CD14-positive monocyte (primary cell): ENCODE data around the gene RAB6B. TPM values are rescaled to one million over a fixed set of nuclear protein-coding genes. Genes with fewer than 3 reads are reported as not detected.

ENCODE experiments used
- DNase-seq, 3 donors: peaks; one replicate each; pipeline ENCODE4 v3.0.0-alpha.2; 2011 to 2022
- H2AFZ ChIP-seq: 2 replicates; pipeline ENCODE4 v1.6.0; 2012; ENCODE audit warnings: mild to moderate bottlenecking, low read depth, low read length, inconsistent platforms; ENCODE audit not compliant: insufficient read depth, poor library complexity, severe bottlenecking
- H3K27ac ChIP-seq, 2 donors: 1 replicate in 1 of 2; 2 replicates in 1 of 2; pipeline ENCODE4 v1.5.1; 2012 to 2013; ENCODE audit warnings: low read length in 2 of 2, control low read depth in 1 of 2, inconsistent platforms in 1 of 2, low read depth in 1 of 2, mild to moderate bottlenecking in 1 of 2
- H3K27me3 ChIP-seq, 2 donors: one replicate each; pipeline versions ENCODE4 v1.6.0 to v1.6.1; 2011 to 2013; ENCODE audit warnings: low read length in 2 of 2; ENCODE audit not compliant: control insufficient read depth in 2 of 2, insufficient read depth in 2 of 2
- H3K36me3 ChIP-seq, 2 donors: replicated peaks in 1 of 2; 1 replicate in 1 of 2; 2 replicates in 1 of 2; pipeline versions ENCODE4 v1.5.1 to v1.6.1; 2012 to 2013; ENCODE audit warnings: low read length in 2 of 2, control low read depth in 1 of 2, inconsistent platforms in 1 of 2, mild to moderate bottlenecking in 1 of 2; ENCODE audit not compliant: insufficient read depth in 2 of 2, control insufficient read depth in 1 of 2
- H3K4me1 ChIP-seq, 2 donors: 1 replicate in 1 of 2; 2 replicates in 1 of 2; pipeline versions ENCODE4 v1.5.1 to v1.6.1; 2012 to 2013; ENCODE audit warnings: low read length in 2 of 2, control low read depth in 1 of 2, inconsistent platforms in 1 of 2, mild to moderate bottlenecking in 1 of 2, moderate library complexity in 1 of 2; ENCODE audit not compliant: insufficient read depth in 2 of 2, control insufficient read depth in 1 of 2
- H3K4me2 ChIP-seq: replicated peaks from 2 replicates; pipeline ENCODE3; 2012; ENCODE audit warnings: low read length, moderate library complexity, mild to moderate bottlenecking; ENCODE audit not compliant: poor library complexity, severe bottlenecking; ENCODE audit errors: extremely low read depth
- H3K4me3 ChIP-seq, 3 experiments: fragments of 200-600 bp in 1 of 3; sonication (generic) in 1 of 3; replicated peaks in 1 of 3; 1 replicate in 2 of 3; 2 replicates in 1 of 3; pipeline ENCODE4 v1.5.1; 2011 to 2013; ENCODE audit warnings: low read length in 3 of 3, mild to moderate bottlenecking in 3 of 3, control low read depth in 2 of 3, low read depth in 2 of 3, inconsistent platforms in 1 of 3, moderate library complexity in 1 of 3
- H3K79me2 ChIP-seq: 2 replicates; pipeline ENCODE4 v1.6.0; 2012; ENCODE audit warnings: mild to moderate bottlenecking, control low read depth, inconsistent platforms, low read length, moderate library complexity; ENCODE audit not compliant: insufficient read depth
- H3K9ac ChIP-seq: 2 replicates; pipeline ENCODE4 v1.6.0; 2017; ENCODE audit warnings: low read length, mild to moderate bottlenecking; ENCODE audit not compliant: insufficient read depth, poor library complexity, severe bottlenecking
- H3K9me3 ChIP-seq, 2 donors: replicated peaks in 1 of 2; 1 replicate in 1 of 2; 2 replicates in 1 of 2; pipeline versions ENCODE4 v1.5.1 to v1.6.1; 2012 to 2013; ENCODE audit warnings: low read length in 2 of 2, control low read depth in 1 of 2; ENCODE audit not compliant: control insufficient read depth in 1 of 2, insufficient read depth in 1 of 2
- H4K20me1 ChIP-seq: 2 replicates; pipeline ENCODE4 v1.6.0; 2012; ENCODE audit warnings: mild to moderate bottlenecking, low read length, control low read depth, moderate library complexity; ENCODE audit not compliant: insufficient read depth
- H3K27ac Mint-ChIP-seq, 7 donors: one replicate each; pipeline ENCODE4 v1.8.0; 2020; ENCODE audit warnings: mild to moderate bottlenecking in 7 of 7, mixed read lengths in 7 of 7, moderate library complexity in 6 of 7, inconsistent platforms in 2 of 7
- H3K27me3 Mint-ChIP-seq, 3 donors: one replicate each; pipeline ENCODE4 v1.8.0; 2021 to 2022; ENCODE audit warnings: low read depth in 3 of 3, mild to moderate bottlenecking in 3 of 3, mixed read lengths in 3 of 3, moderate library complexity in 3 of 3, inconsistent platforms in 1 of 3
- H3K36me3 Mint-ChIP-seq, 2 donors: one replicate each; pipeline ENCODE4 v1.8.0; 2020; ENCODE audit warnings: mixed read lengths in 2 of 2, inconsistent platforms in 1 of 2, mild to moderate bottlenecking in 1 of 2
- H3K4me1 Mint-ChIP-seq: one replicate; pipeline ENCODE4 v1.8.0; 2020; ENCODE audit warnings: mild to moderate bottlenecking, mixed read lengths
- H3K4me3 Mint-ChIP-seq, 2 donors: one replicate each; pipeline ENCODE4 v1.8.0; 2020; ENCODE audit warnings: mild to moderate bottlenecking in 2 of 2, mixed read lengths in 2 of 2, moderate library complexity in 1 of 2
- H3K9me3 Mint-ChIP-seq, 7 donors: one replicate each; pipeline ENCODE4 v1.8.0; 2020 to 2022; ENCODE audit warnings: mixed read lengths in 7 of 7, mild to moderate bottlenecking in 6 of 7, moderate library complexity in 6 of 7, inconsistent platforms in 2 of 7
- CTCF ChIP-seq: fragments of 200-600 bp; IDR thresholded peaks from one replicate; pipeline ENCODE4 v1.8.0; 2022; ENCODE audit warnings: antibody characterized with exemption, mild to moderate bottlenecking
- WGBS: methylation state at CpG from one replicate; pipeline ENCODE4 v1.1.5; 2013; ENCODE audit warnings: missing lambda C conversion rate; ENCODE audit not compliant: insufficient coverage; 5-methylcytosine and 5-hydroxymethylcytosine counted together
- intact Hi-C, 2 donors: fragments of 100-400 bp; cut with micrococcal nuclease; formaldehyde crosslinking; loops; one replicate each; pipeline versions ENCODE4 v1.15.0 to v1.15.1; 2023
- polyA plus RNA-seq, 3 donors: library from polyadenylated mRNA; depleted of rRNA in 1 of 3; unstranded in 2 of 3; stranded (reverse) in 1 of 3; fragments of 300-500 nt in 2 of 3; fragments of >200 nt in 1 of 3; fragmentation: Illumina TruSeq in 2 of 3; gene quantifications; 1 replicate in 2 of 3; 2 replicates in 1 of 3; pipeline ENCODE4 v1.2.3, GENCODE V29; 2012 to 2021

Gene RAB6B
- polyA plus RNA-seq, 3 donors = 0.46 TPM; not detected in 2

DNA sequence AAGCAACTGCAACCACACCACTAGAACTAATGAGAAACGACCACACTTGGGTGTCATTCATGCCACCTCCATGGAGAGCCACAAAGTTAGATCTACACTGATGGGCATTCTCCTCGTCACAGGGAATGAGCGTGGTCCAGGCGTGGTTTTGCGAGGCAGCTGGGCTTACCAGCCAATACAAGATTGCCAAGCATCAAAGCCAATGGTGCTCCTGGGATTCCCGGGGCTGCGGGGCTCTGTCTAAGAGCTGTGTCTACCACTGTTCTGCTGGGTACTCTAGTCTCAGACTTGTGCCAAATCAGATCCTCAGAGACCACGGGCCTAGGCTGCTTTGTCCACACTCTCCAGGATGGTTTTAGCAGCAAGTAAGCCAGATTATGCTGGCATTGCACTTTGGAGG lies 43.8 kb downstream of the RAB6B start:
- no peaks in the 10 kb centered on the region for H3K79me2 ChIP-seq
- Mint-ChIP-seq H3K4me3 (no peak overlapping the region), H3K36me3 (no peaks in the 10 kb centered on the region), H3K9me3 (peaks cover 0 to 5% (median 2%) of the 10 kb centered on the region in 7 donors), H3K27me3 (peaks cover 1 to 8% (median 2%) of the 10 kb centered on the region in 3 donors), H3K4me1 (no peaks in the 10 kb centered on the region), H3K27ac (no peak overlapping the region)
- no peak overlapping the region for H3K4me3 ChIP-seq
- H3K27ac ChIP-seq = no peak overlapping the region
- no peaks in the 10 kb centered on the region for H3K27me3 ChIP-seq
- no peaks in the 10 kb centered on the region for H3K4me1 ChIP-seq
- no peak overlapping the region for H2AFZ ChIP-seq
- no peak for TF ChIP-seq CTCF
- H3K9me3 ChIP-seq = no peaks in the 10 kb centered on the region
- intact Hi-C loops = no loop called here
- 97% methylated on average over 7 of the region's 8 CpGs for WGBS
- H3K4me2 ChIP-seq = no peak overlapping the region
- H3K9ac ChIP-seq = no peak overlapping the region
- no peaks in the 10 kb centered on the region for H4K20me1 ChIP-seq
- DNase-seq = no peak
- no peaks in the 10 kb centered on the region for H3K36me3 ChIP-seq

GRCh38 chr3:133851266-133851906 lies 44.3 kb downstream of the RAB6B start:
- H3K4me3 Mint-ChIP-seq = no peak overlapping the region
- Histone ChIP-seq H2AFZ (no peak overlapping the region), H3K4me1 (no peaks in the 10 kb centered on the region), H3K9ac (no peak overlapping the region), H3K27me3 (no peaks in the 10 kb centered on the region), H3K79me2 (no peaks in the 10 kb centered on the region), H3K4me2 (no peak overlapping the region), H4K20me1 (no peaks in the 10 kb centered on the region), H3K4me3 (no peak overlapping the region), H3K27ac (no peak overlapping the region), H3K36me3 (no peaks in the 10 kb centered on the region), H3K9me3 (no peaks in the 10 kb centered on the region)
- H3K27ac Mint-ChIP-seq = no peak overlapping the region
- intact Hi-C loops = no loop called here
- TF ChIP-seq CTCF = no peak
- H3K9me3 Mint-ChIP-seq = peaks cover 0 to 5% (median 2%) of the 10 kb centered on the region in 7 donors
- no peaks in the 10 kb centered on the region for H3K36me3 Mint-ChIP-seq
- H3K4me1 Mint-ChIP-seq = no peaks in the 10 kb centered on the region
- H3K27me3 Mint-ChIP-seq = peaks cover 1 to 8% (median 2%) of the 10 kb centered on the region in 3 donors
- no peak for DNase-seq
- WGBS = 93% methylated on average over 2 of the region's 5 CpGs
